Activated CD4-positive, CD25-positive, alpha-beta regulatory T cell treated with anti-CD3 and anti-CD28 coated beads, Interleukin-2, amount 50 U/mL, for 16 hours (primary cell): ENCODE data around the gene TRIM8.

Source experiments
- DNase-seq: peaks from one replicate; pipeline ENCODE4 v3.0.0-alpha.2; 2020; ENCODE audit warnings: low read depth, low spot score

TRIM8 gene

GRCh38 chr10:102633287-102633686 is 11.0 kb upstream of the TRIM8 start:
- DNase-seq, result no peak

- no peak for DNase-seq
Measured at GRCh38 chr10:102633848-102634247, 10.4 kb upstream of the TRIM8 start.

GRCh38 chr10:102634686-102635085 is 9.6 kb upstream of the TRIM8 start:
- no peak for DNase-seq

- no peak for DNase-seq
Measured at GRCh38 chr10:102635377-102635776, 8.9 kb upstream of the TRIM8 start.

GRCh38 chr10:102639537-102639936 is 4.7 kb upstream of the TRIM8 start:
- no peak for DNase-seq

GRCh38 chr10:102641402-102641801 is 2.9 kb upstream of the TRIM8 start:
- DNase-seq, result no peak

GRCh38 chr10:102641880-102642735 is 2.2 kb upstream of the TRIM8 start:
- DNase-seq, result peak; percentile 91

GRCh38 chr10:102642736-102643335 is 1.4 kb upstream of the TRIM8 start:
- peak; percentile 31 for DNase-seq

GRCh38 chr10:102643336-102644065 is 778 bp upstream of the TRIM8 start:
- no peak for DNase-seq

GRCh38 chr10:102644646-102645387 is 538 bp downstream of the TRIM8 start:
- DNase-seq, result peak; percentile 56

- DNase-seq, result no peak
Measured at GRCh38 chr10:102645388-102645740, 1.1 kb downstream of the TRIM8 start.

GRCh38 chr10:102645741-102646609 is 1.7 kb downstream of the TRIM8 start:
- peak; percentile 41 for DNase-seq

GRCh38 chr10:102646610-102647442 is 2.5 kb downstream of the TRIM8 start:
- no peak for DNase-seq

- DNase-seq, result no peak
Measured at GRCh38 chr10:102647443-102648268, 3.4 kb downstream of the TRIM8 start.

GRCh38 chr10:102648269-102648888 is 4.1 kb downstream of the TRIM8 start:
- no peak for DNase-seq

- no peak for DNase-seq
Measured at GRCh38 chr10:102648889-102649796, 4.9 kb downstream of the TRIM8 start.

GRCh38 chr10:102649797-102650654 is 5.7 kb downstream of the TRIM8 start:
- no peak for DNase-seq
